Measurements from ENCODE around the gene PHLPP2.

Gene PHLPP2

GRCh38 chr16:71635632-71636031 is 88.9 kb downstream of the PHLPP2 start:
- CTCF ChIA-PET = no interaction called here
- POLR2A ChIA-PET = no interaction called here
- TF ChIP-seq, protein P1, sequence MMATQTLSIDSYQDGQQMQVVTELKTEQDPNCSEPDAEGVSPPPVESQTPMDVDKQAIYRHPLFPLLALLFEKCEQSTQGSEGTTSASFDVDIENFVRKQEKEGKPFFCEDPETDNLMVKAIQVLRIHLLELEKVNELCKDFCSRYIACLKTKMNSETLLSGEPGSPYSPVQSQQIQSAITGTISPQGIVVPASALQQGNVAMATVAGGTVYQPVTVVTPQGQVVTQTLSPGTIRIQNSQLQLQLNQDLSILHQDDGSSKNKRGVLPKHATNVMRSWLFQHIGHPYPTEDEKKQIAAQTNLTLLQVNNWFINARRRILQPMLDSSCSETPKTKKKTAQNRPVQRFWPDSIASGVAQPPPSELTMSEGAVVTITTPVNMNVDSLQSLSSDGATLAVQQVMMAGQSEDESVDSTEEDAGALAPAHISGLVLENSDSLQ (IDR thresholded peaks at IDR 0.05) = no peak
- no peak for TF ChIP-seq SUZ12 (IDR thresholded peaks at IDR 0.05)
- TF ChIP-seq LEF1 (IDR thresholded peaks at IDR 0.05; ENCODE audit: borderline replicate concordance) = no peak
- no peak for TF ChIP-seq TARDBP (IDR thresholded peaks at IDR 0.05)
- no peak for TF ChIP-seq FOXA1 (IDR thresholded peaks at IDR 0.05)
- no peak for TF ChIP-seq L3MBTL2 (conservative IDR thresholded peaks at IDR 0.05)
- TF ChIP-seq ZNF384 (IDR thresholded peaks at IDR 0.05) = no peak
- TF ChIP-seq NFRKB (IDR thresholded peaks at IDR 0.05) = no peak
- TF ChIP-seq CTBP1 (IDR thresholded peaks at IDR 0.05; ENCODE audit: borderline replicate concordance) = no peak
- no peak for TF ChIP-seq FOXM1 (IDR thresholded peaks at IDR 0.05; ENCODE audit: borderline replicate concordance)
- no peak for TF ChIP-seq FOXK2 (IDR thresholded peaks at IDR 0.05)
- TF ChIP-seq SP1 (IDR thresholded peaks at IDR 0.05) = no peak
- TF ChIP-seq HDGF (IDR thresholded peaks at IDR 0.05; ENCODE audit: borderline replicate concordance) = no peak
- TF ChIP-seq ELF4 (IDR thresholded peaks at IDR 0.05) = no peak
- no peak for TF ChIP-seq ARNT (IDR thresholded peaks at IDR 0.05)
- no peak for TF ChIP-seq BHLHE40 (IDR thresholded peaks at IDR 0.05; ENCODE audit: borderline replicate concordance)
- DNase-seq (ENCODE audit: extremely low spot score) = no peak

DNA sequence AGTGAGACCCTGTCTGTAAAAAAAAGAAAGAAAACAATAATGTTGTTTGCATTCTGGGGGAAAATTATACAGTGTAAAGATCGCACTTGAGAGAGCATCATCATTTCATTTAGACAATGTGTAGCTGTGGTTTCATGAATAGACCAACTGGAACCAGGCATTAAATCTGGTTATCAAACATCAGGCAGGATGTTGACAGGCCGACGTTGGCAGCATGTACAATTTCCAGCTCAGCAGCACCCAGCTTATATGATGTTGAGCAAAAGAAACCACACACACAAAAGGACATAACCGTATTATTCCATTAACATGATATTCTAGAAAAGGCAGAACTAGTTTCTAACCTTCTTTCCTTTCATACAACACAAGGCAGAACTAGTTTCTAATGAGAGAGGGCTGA is 92.7 kb downstream of the PHLPP2 start:
- DNase-seq (ENCODE audit: extremely low spot score) = no peak
- TF ChIP-seq FOXA1 (IDR thresholded peaks at IDR 0.05) (no peak), FOXM1 (IDR thresholded peaks at IDR 0.05; ENCODE audit: borderline replicate concordance) (no peak), LEF1 (IDR thresholded peaks at IDR 0.05; ENCODE audit: borderline replicate concordance) (no peak), ELF4 (IDR thresholded peaks at IDR 0.05) (no peak), TARDBP (IDR thresholded peaks at IDR 0.05) (no peak), L3MBTL2 (conservative IDR thresholded peaks at IDR 0.05) (no peak), SUZ12 (IDR thresholded peaks at IDR 0.05) (no peak), NFRKB (IDR thresholded peaks at IDR 0.05) (no peak), SP1 (IDR thresholded peaks at IDR 0.05) (no peak), ZNF384 (IDR thresholded peaks at IDR 0.05) (no peak), FOXK2 (IDR thresholded peaks at IDR 0.05) (no peak), ARNT (IDR thresholded peaks at IDR 0.05) (no peak), BHLHE40 (IDR thresholded peaks at IDR 0.05; ENCODE audit: borderline replicate concordance) (no peak), HDGF (IDR thresholded peaks at IDR 0.05; ENCODE audit: borderline replicate concordance) (no peak), CTBP1 (IDR thresholded peaks at IDR 0.05; ENCODE audit: borderline replicate concordance) (no peak)
- TF ChIP-seq, protein P1 (IDR thresholded peaks at IDR 0.05) = no peak
- POLR2A ChIA-PET = no interaction called here
- CTCF ChIA-PET = no interaction called here

DNA sequence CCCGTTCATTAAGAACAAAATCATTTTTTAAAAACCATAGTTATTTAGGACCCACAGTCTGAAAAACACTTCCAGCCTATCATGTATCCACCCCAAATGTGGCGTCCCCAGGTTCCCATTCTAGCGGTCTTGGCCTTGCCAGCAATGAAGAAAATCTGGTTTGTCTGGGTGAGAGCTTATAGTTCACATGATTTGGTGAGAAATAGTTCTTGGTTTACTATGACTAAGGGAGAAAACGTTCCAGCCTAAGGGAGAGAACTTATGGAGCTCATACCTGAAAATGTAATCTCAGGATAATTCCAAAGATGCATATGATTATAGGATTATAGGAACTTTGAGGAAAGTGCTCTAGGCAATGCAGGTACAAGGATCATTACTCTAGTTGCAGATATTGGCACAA is 93.7 kb downstream of the PHLPP2 start:
- no peak for TF ChIP-seq SP1 (IDR thresholded peaks at IDR 0.05)
- ChIA-PET POLR2A (no interaction called here), CTCF (interaction anchor here (0.7 to 1.0 kb wide), 2 partner anchors 20 to 25 kb away, joined by 3 to 4 read pairs; no protein-coding TSS in a partner anchor)
- DNase-seq (ENCODE audit: extremely low spot score) = no peak

DNA sequence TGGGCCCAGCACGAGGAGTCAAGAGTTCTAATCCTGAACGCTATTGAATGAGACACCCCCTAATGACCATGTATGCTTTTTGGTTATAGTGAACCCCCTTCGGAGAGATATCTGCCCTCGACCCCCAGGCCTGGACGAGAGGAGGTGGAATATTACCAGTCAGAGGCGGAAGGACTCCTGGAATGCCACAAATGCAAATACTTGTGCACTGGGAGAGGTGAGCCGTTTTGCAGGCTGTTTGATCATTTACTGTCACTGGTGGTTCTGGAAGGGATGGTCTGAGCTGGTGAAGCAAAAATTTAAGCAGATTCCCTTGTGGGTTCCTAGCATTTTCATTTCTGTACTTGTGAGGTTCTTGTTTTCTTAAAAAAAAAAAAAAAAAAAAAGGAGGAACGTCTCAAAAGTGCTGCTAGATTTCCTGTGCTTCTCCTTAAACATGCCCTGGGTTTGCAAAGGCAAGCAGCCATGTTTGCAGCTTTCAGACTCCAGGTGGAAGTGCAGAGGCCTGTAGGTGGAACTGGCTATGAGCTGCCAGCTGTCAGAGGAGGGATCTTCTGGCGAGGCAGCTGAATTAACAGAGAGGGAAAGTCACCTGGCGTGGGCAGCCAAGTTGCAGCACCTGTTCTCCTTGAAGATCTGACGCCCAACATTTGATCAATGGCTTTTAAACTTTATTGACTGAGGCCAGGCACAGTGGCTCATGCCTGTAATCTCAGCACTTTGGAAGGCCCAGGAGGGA is 95.1 kb downstream of the PHLPP2 start:
- TF ChIP-seq HDGF (IDR thresholded peaks at IDR 0.05; ENCODE audit: borderline replicate concordance) (no peak), ZNF384 (IDR thresholded peaks at IDR 0.05) (no peak)
- CTCF ChIA-PET = interaction anchor here (0.9 to 2.0 kb wide), 2 partner anchors 15 to 18 kb away, joined by 5 to 10 read pairs; no protein-coding TSS in a partner anchor
- POLR2A ChIA-PET = no interaction called here

DNA sequence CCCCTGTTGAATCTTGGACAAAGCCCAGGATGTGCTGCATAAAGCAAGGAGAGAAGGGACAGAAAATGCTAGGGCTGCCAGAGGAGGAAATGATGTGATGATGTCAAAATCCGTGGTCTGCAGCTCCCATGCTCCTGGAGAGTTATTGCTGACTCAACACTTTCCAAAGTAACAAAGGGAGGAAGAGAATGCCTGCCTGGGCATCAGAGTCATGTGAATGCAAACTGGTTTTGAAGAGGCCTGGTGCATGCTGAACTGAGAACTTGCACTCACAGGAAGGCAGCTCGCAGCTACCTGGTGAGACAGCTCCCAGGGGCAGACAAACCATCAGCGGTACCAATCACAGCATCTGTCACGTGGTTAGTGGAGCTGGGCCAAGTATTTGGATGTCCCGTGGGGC is 95.7 kb downstream of the PHLPP2 start:
- POLR2A ChIA-PET = no interaction called here
- TF ChIP-seq ZNF384 (IDR thresholded peaks at IDR 0.05) = no peak
- TF ChIP-seq SUZ12 (IDR thresholded peaks at IDR 0.05) = no peak
- no peak for TF ChIP-seq ELF4 (IDR thresholded peaks at IDR 0.05)
- no peak for TF ChIP-seq CTBP1 (IDR thresholded peaks at IDR 0.05; ENCODE audit: borderline replicate concordance)
- no peak for TF ChIP-seq ARNT (IDR thresholded peaks at IDR 0.05)
- no peak for TF ChIP-seq SP1 (IDR thresholded peaks at IDR 0.05)
- no peak for TF ChIP-seq FOXA1 (IDR thresholded peaks at IDR 0.05)
- no peak for TF ChIP-seq FOXM1 (IDR thresholded peaks at IDR 0.05; ENCODE audit: borderline replicate concordance)
- CTCF ChIA-PET = interaction anchor here (0.9 to 2.0 kb wide), 2 partner anchors 16 to 18 kb away, joined by 5 to 10 read pairs; no protein-coding TSS in a partner anchor
- DNase-seq (ENCODE audit: extremely low spot score) = no peak

More for the DNA sequence above, 95.1 kb downstream of the PHLPP2 start:
- no peak for DNase-seq (ENCODE audit: extremely low spot score)

DNA sequence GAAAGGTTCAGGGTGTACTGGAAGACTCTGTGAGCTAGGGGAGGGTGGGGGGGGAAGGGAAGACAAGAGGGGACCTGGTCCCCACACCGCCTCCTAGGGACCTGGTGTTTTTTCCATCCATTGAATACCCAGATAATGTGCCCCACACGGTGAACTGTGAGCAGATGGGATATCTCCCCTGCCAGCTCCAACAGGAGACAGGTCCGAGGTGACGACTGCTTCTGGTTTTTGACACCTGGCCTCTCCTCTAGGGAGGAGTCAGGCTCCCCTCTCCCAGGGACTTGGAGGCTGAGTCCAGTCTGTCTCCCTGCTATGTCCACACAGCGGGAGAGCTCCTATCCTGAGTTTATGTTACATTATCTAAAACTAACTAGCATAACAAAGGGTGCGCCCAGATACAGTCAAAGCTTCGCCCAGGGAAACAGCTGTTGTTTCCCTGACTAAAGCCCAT is 96.7 kb downstream of the PHLPP2 start:
- POLR2A ChIA-PET = interaction anchor here (0.6 kb wide), 1 partner anchor 101 kb away, joined by 3 read pairs; the partner anchor contains the start of gene CHST4
- no peak for DNase-seq (ENCODE audit: extremely low spot score)

More for the DNA sequence above, 96.7 kb downstream of the PHLPP2 start:
- CTCF ChIA-PET = interaction anchor here (2.0 kb wide), 1 partner anchor 17 kb away, joined by 10 read pairs; no protein-coding TSS in a partner anchor
- TF ChIP-seq CTBP1 (IDR thresholded peaks at IDR 0.05; ENCODE audit: borderline replicate concordance) (no peak), BHLHE40 (IDR thresholded peaks at IDR 0.05; ENCODE audit: borderline replicate concordance) (no peak), FOXA1 (IDR thresholded peaks at IDR 0.05) (no peak), ELF4 (IDR thresholded peaks at IDR 0.05) (no peak), ARNT (IDR thresholded peaks at IDR 0.05) (no peak), SP1 (IDR thresholded peaks at IDR 0.05) (no peak), FOXM1 (IDR thresholded peaks at IDR 0.05; ENCODE audit: borderline replicate concordance) (no peak)
- TF ChIP-seq, protein P1 (IDR thresholded peaks at IDR 0.05) = no peak
